ENCODE results near the gene PCDHAC1. TPM values are rescaled to one million over a fixed set of nuclear protein-coding genes. Genes with fewer than 3 reads are reported as not detected.

PCDHAC1 gene
- total and polyA plus RNA-seq, 9 of the 15 experiments (the other 6 are each of a cell fraction or from before 2014, with no cell fraction given) = not detected

GRCh38 chr5:140934964-140935606, 9.0 kb downstream of the PCDHAC1 start (continued):
- TF ChIP-seq RREB1 (CRISPR knock-in tag; IDR thresholded peaks at IDR 0.05) (no peak), POLR2G (IDR thresholded peaks at IDR 0.05; ENCODE audit: low read depth, low read length) (no peak), ZNF239 (CRISPR knock-in tag; IDR thresholded peaks at IDR 0.05) (no peak), FOSL1 (tag; conservative IDR thresholded peaks at IDR 0.05) (no peak), ZNF384 (IDR thresholded peaks at IDR 0.05; ENCODE audit: low read depth, low read length) (no peak), HNRNPK (IDR thresholded peaks at IDR 0.05; ENCODE audit: low read depth, low read length, poor library complexity, severe bottlenecking) (no peak), TFAM (CRISPR knock-in tag; conservative IDR thresholded peaks at IDR 0.05) (no peak), MLLT1 (IDR thresholded peaks at IDR 0.05) (no peak), ZNF316 (IDR thresholded peaks at IDR 0.05) (no peak), BRF2 (IDR thresholded peaks at IDR 0.05; ENCODE audit: borderline replicate concordance, insufficient read depth, insufficient read length) (no peak), MTF1 (CRISPR knock-in tag; IDR thresholded peaks at IDR 0.05; ENCODE audit: borderline replicate concordance) (no peak), THRA (IDR thresholded peaks at IDR 0.05) (no peak), DACH1 (IDR thresholded peaks at IDR 0.05; ENCODE audit: partially characterized antibody) (no peak), SUPT5H (IDR thresholded peaks at IDR 0.05) (no peak)
